Esophagus muscularis mucosa (tissue), 4 donors: Measurements from ENCODE around the gene ALG1.

Experiments
- CTCF ChIP-seq, 3 experiments: fragments of 200-600 bp in 2 of 3; fragments of 450-650 bp in 1 of 3; sonication (generic) in 2 of 3; IDR thresholded peaks; one replicate each; pipeline ENCODE4 v1.5.1; 2017 to 2019; ENCODE audit warnings: antibody characterized with exemption in 3 of 3, mild to moderate bottlenecking in 2 of 3, moderate library complexity in 1 of 3
- EP300 ChIP-seq: sonication (generic); formaldehyde crosslinking; IDR thresholded peaks from one replicate; pipeline ENCODE4 v1.6.1; 2017; ENCODE audit warnings: antibody characterized with exemption
- POLR2A ChIP-seq: fragments of 450-650 bp; IDR thresholded peaks from one replicate; pipeline ENCODE4 v1.6.1; 2017; ENCODE audit warnings: antibody characterized with exemption, moderate library complexity, mild to moderate bottlenecking, low read depth
- POLR2AphosphoS5 ChIP-seq, 2 donors: sonication (generic); formaldehyde crosslinking; IDR thresholded peaks; one replicate each; pipeline ENCODE4 v1.6.1; 2017; ENCODE audit warnings: antibody characterized with exemption in 2 of 2

- TF ChIP-seq EP300 = no peak
- no peak for TF ChIP-seq CTCF (IDR thresholded peaks at IDR 0.05)
- no peak for TF ChIP-seq POLR2A
- no peak for TF ChIP-seq POLR2AphosphoS5 (IDR thresholded peaks at IDR 0.05)
Observed at GRCh38 chr16:5030251-5030870, 41.3 kb upstream of the ALG1 start.
